Measurements from ENCODE around the gene SNX22.
"Not testable (repeated sequence)": the region's sequence is repeated elsewhere in the genome, so short reads cannot be mapped to it uniquely, and the experiment has no call there.

Gene SNX22

GRCh38 chr15:64117759-64118487, 33.6 kb upstream of the SNX22 start:
- H3K4me2 ChIP-seq (ENCODE audit: low read length) = no peak overlapping the region
- H3K4me3 ChIP-seq (ENCODE audit: low read depth, low read length) = no peak overlapping the region
- H3K4me1 ChIP-seq = no peaks in the 10 kb centered on the region
- H3K79me2 ChIP-seq = peaks cover 2% of the 10 kb centered on the region
- no peak overlapping the region for H3K9ac ChIP-seq
- no peak for TF ChIP-seq CTCF (IDR thresholded peaks at IDR 0.05)
- no peak overlapping the region for H2AFZ ChIP-seq
- H3K9me3 ChIP-seq (ENCODE audit: control insufficient read depth, low read length) = no peaks in the 10 kb centered on the region
- H3K27ac ChIP-seq = no peak overlapping the region
- H3K36me3 ChIP-seq (ENCODE audit: control insufficient read depth, insufficient read depth, low read length) = no peaks in the 10 kb centered on the region
- no peaks in the 10 kb centered on the region for H3K27me3 ChIP-seq (ENCODE audit: control insufficient read depth, insufficient read depth, low read length)

- H3K9ac ChIP-seq; H3K36me3 ChIP-seq (ENCODE audit: control insufficient read depth, insufficient read depth, low read length); H3K27ac ChIP-seq; H3K9me3 ChIP-seq (ENCODE audit: control insufficient read depth, low read length); H2AFZ ChIP-seq; H3K4me2 ChIP-seq (ENCODE audit: low read length); H3K4me1 ChIP-seq; H3K27me3 ChIP-seq (ENCODE audit: control insufficient read depth, insufficient read depth, low read length); H3K79me2 ChIP-seq; H3K4me3 ChIP-seq (ENCODE audit: low read depth, low read length): not testable (repeated sequence)
Observed at GRCh38 chr15:64120322-64120721, 31.2 kb upstream of the SNX22 start.

GRCh38 chr15:64121614-64122013, 29.9 kb upstream of the SNX22 start:
- H3K36me3 ChIP-seq (ENCODE audit: control insufficient read depth, insufficient read depth, low read length) = no peaks in the 10 kb centered on the region
- H3K4me3 ChIP-seq (ENCODE audit: low read depth, low read length) = no peak overlapping the region
- H3K4me2 ChIP-seq (ENCODE audit: low read length) = no peak overlapping the region
- no peak overlapping the region for H3K27ac ChIP-seq
- H3K4me1 ChIP-seq = no peaks in the 10 kb centered on the region
- no peak overlapping the region for H2AFZ ChIP-seq
- H3K79me2 ChIP-seq = peaks cover 2% of the 10 kb centered on the region
- no peak overlapping the region for H3K9ac ChIP-seq
- H3K27me3 ChIP-seq (ENCODE audit: control insufficient read depth, insufficient read depth, low read length) = no peaks in the 10 kb centered on the region
- no peak for TF ChIP-seq CTCF (IDR thresholded peaks at IDR 0.05)
- no peaks in the 10 kb centered on the region for H3K9me3 ChIP-seq (ENCODE audit: control insufficient read depth, low read length)

- H3K4me2 ChIP-seq (ENCODE audit: low read length) = no peak overlapping the region
- no peaks in the 10 kb centered on the region for H3K36me3 ChIP-seq (ENCODE audit: control insufficient read depth, insufficient read depth, low read length)
- no peaks in the 10 kb centered on the region for H3K9me3 ChIP-seq (ENCODE audit: control insufficient read depth, low read length)
- TF ChIP-seq CTCF (IDR thresholded peaks at IDR 0.05) = no peak
- H3K4me3 ChIP-seq (ENCODE audit: low read depth, low read length) = no peak overlapping the region
- H3K9ac ChIP-seq = no peak overlapping the region
- H3K27me3 ChIP-seq (ENCODE audit: control insufficient read depth, insufficient read depth, low read length) = no peaks in the 10 kb centered on the region
- peaks cover 2% of the 10 kb centered on the region for H3K79me2 ChIP-seq
- H3K27ac ChIP-seq = no peak overlapping the region
- no peak overlapping the region for H2AFZ ChIP-seq
- no peaks in the 10 kb centered on the region for H3K4me1 ChIP-seq
Observed at GRCh38 chr15:64122444-64122843, 29.1 kb upstream of the SNX22 start.

- H3K4me2 ChIP-seq (ENCODE audit: low read length) = no peak overlapping the region
- H3K27me3 ChIP-seq (ENCODE audit: control insufficient read depth, insufficient read depth, low read length) = no peaks in the 10 kb centered on the region
- no peaks in the 10 kb centered on the region for H3K9me3 ChIP-seq (ENCODE audit: control insufficient read depth, low read length)
- no peak overlapping the region for H3K27ac ChIP-seq
- no peaks in the 10 kb centered on the region for H3K4me1 ChIP-seq
- H3K9ac ChIP-seq = no peak overlapping the region
- H3K79me2 ChIP-seq = peaks cover 2% of the 10 kb centered on the region
- H2AFZ ChIP-seq = no peak overlapping the region
- no peaks in the 10 kb centered on the region for H3K36me3 ChIP-seq (ENCODE audit: control insufficient read depth, insufficient read depth, low read length)
- TF ChIP-seq CTCF (IDR thresholded peaks at IDR 0.05) = no peak
- no peak overlapping the region for H3K4me3 ChIP-seq (ENCODE audit: low read depth, low read length)
Observed at GRCh38 chr15:64122936-64123351, 28.6 kb upstream of the SNX22 start.

All from parathyroid adenoma (tissue), 2 donors.